ENCODE results near the gene AHCTF1.

GRCh38 chr1:246803883-246804282 is 127.9 kb downstream of the AHCTF1 start:
- TF ChIP-seq CTCF (IDR thresholded peaks at IDR 0.05; ENCODE audit: insufficient read depth, low read depth, low read length) (no peak), EZH2 (IDR thresholded peaks at IDR 0.05; ENCODE audit: insufficient read depth, low read length) (no peak)
